ENCODE results near the gene CGB2.
"Not testable (repeated sequence)": the region's sequence is repeated elsewhere in the genome, so short reads cannot be mapped to it uniquely, and the experiment has no call there.

The CGB2 gene

DNA sequence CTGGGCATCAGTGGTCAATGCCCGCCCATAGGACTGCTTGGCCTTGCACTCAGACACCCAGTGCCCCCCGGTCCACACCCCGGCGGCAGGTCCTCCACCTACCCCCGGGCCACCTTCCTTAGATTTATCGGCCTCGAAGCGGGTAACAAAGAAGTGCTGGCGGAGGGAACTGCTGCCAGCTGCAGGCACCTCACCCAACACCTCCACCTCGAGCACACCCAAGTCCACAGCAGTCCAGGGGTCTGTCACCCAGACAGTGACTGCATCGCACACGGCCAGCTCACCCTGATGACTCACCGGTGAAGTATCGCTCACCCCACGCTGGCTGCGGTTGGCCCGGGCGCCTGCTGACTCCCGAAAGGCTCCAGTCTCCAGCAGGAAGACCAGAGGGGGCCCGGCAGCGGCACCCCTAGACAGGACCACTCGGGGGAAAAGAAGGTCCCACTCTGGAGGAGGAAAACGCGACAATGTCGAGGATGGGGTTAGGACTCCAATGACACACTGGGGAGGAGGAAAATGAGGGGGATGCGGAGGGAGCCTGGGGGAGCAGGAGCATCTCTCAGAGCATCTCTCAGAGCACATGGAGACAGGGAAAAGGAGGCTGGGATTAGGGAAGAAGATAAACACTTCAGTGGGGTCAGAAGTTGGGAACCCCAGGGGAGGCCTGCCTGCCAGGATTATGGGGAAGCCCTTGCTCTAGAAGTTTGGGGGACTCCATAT lies 7.0 kb downstream of the CGB2 start:
- DNase-seq, result not testable (repeated sequence)

DNA sequence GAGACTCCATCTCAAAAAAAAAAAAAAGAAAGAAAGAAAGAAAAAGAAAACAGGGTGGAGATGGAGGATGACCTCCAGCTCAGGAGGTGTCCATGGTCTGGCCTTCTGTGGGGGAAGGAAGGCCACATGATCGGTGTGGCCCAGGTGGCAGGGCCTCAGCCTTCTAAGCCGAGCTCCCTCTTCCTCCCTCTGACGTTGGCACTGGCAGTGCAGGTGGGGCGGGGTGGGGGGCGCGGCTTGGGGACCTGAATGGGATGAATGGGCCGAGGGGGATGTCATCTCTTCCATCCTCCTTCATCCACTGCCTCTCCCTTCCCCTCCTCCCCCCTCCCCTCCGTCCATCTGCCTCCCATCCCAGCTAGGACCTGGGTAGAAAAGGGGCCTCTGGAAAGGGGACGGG lies 8.0 kb downstream of the CGB2 start:
- DNase-seq, result not testable (repeated sequence)

DNA sequence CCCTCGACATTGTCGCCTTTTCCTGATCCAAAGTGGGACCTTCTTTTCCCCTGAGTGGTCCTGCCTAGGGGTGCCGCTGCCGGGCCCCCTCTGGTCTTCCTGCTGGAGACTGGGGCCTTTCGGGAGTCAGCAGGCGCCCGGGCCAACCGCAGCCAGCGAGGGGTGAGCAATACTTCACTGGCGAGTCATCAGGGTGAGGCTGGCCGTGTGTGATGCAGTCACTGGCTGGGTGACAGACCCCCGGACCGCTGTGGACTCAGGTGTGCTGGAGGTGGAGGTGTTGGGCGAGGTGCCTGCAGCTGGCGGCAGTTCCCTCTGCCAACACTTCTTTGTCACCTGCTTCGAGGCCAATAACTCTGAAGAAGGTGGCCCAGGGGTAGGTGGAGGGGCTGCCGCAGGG lies 10.5 kb downstream of the CGB2 start:
- no peak for DNase-seq

DNA sequence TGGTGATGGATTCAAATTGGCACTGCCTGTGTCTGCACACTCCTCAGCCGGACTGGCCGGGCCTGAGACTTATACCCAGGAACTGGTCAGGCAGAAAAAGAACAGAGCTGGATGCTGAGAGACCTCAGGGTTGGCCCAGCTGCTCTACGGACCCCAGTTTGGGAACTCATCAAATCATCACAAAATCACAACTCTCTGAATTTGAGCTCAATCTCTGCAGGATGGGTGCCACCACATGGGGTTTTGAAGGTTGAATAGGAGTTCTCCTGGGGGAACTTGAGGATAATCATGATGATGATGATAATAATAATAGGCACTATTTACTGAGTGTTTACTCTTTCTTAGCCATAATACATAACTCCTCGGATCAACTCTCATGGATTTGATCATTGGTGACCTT lies 11.0 kb downstream of the CGB2 start:
- not testable (repeated sequence) for DNase-seq

DNA sequence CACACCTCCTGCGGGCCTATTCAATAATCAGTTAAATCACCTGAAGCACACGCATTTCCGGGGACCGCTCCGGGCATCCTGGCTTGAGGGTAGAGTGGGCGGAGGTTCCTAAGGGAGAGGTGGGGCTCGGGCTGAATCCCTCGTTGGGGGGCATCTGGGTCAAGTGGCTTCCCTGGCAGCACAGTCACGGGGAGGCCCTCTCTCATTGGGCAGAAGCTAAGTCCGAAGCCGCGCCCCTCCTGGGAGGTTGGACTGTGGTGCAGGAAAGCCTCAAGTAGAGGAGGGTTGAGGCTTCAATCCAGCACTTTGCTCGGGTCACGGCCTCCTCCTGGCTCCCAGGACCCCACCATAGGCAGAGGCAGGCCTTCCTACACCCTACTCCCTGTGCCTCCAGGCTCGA lies 11.9 kb downstream of the CGB2 start, which contains the start of gene CGB5:
Gene CGB5, plus strand, starts transcription at position 301 of the 400 bp plus-strand sequence. CDS start 362 bp downstream, outside the sequence.
- not testable (repeated sequence) for DNase-seq

DNA sequence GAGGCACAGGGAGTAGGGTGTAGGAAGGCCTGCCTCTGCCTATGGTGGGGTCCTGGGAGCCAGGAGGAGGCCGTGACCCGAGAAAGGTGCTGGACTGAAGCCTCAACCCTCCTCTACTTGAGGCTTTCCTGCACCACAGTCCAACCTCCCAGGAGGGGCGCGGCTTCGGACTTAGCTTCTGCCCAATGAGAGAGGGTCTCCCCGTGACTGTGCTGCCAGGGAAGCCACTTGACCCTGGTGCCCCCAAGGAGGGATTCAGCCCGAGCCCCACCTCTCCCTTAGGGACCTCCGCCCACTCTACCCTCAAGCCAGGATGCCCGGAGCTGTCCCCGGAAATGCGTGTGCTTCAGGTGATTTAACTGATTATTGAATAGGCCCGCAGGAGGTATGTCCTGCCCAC lies 17.3 kb downstream of the CGB2 start, which contains the start of gene CGB8:
Gene CGB8, minus strand, starts transcription at position 101 of the 400 bp plus-strand sequence. CDS start 372 bp downstream, outside the sequence.
- not testable (repeated sequence) for DNase-seq

DNA sequence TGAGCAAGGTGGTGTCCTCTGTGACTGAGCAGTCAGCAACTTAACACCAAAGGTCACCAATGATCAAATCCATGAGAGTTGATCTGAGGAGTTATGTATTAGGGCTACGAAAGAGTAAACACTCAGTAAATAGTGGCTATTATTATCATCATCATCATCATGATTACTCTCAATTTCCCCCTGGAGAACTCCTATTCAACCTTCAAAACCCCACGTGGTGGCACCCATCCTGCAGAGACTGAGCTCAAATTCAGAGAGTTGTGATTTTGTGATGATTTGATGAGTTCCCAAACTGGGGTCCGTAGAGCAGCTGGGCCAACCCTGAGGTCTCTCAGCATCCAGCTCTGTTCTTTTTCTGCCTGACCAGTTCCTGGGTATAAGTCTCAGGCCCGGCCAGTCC lies 18.1 kb downstream of the CGB2 start:
- DNase-seq, result not testable (repeated sequence)

DNA sequence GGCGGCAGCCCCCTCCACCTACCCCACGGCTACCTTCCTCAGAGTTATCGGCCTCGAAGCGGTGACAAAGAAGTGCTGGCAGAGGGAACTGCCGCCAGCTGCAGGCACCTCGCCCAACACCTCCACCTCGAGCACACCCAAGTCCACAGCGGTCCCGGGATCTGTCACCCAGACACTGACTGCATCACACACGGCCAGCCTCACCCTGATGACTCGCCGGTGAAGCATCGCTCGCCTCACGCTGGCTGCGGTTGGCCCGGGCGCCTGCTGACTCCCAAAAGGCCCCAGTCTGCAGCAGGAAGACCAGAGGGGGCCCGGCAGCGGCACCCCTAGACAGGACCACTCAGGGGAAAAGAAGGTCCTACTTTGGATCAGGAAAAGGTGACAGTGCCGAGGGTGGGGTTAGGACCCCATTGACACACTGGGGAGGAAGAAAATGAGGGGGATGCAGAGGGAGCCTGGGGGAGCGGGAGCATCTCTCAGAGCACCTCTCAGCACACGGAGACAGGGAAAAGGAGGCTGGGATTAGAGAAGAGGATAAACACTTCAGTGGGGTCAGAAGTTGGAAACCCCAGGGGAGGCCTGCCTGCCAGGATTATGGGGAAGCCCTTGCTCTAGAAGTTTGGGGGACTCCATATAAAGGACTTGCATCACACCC lies 18.8 kb downstream of the CGB2 start:
- not testable (repeated sequence) for DNase-seq

DNA sequence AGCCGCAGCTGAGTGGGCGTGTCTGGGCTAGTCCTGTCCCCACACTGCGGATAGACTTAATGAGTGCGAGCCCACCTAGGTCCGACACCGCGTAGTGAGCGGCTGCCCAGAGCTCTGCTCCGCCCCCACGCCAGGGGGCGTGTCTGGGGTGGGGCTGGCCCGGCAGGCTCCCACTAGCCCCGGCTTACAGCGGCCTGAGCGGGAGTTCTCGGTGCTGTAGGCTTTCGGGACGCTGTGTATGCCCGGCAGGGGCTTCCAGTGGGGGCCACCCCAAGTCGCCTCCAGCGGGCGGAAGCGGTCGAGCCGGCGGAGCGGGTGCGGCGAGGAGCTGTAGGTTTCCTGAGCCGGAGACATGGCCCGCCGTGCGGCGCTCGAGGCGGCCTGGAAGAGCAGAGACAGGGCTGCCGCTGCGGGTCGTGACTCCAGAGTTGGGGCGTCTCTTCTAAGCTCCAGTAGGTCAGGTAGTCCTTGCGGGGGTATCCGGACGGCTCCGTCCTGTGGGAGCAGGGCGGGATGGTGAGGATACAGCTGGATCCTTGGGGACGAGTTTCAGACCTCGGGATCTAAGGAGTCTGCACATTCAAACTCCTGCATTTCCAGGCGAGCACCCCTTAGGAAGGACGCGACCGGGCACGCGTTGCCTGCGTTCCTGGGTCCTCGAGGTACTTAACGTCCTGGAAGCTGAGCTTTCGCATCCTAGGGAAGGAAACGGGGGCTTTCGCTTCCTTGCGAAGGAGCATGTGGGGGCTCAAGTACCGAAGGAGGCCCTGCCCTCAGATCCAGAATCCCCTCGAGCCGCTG lies 24.6 kb downstream of the CGB2 start:
- DNase-seq, result no peak

DNA sequence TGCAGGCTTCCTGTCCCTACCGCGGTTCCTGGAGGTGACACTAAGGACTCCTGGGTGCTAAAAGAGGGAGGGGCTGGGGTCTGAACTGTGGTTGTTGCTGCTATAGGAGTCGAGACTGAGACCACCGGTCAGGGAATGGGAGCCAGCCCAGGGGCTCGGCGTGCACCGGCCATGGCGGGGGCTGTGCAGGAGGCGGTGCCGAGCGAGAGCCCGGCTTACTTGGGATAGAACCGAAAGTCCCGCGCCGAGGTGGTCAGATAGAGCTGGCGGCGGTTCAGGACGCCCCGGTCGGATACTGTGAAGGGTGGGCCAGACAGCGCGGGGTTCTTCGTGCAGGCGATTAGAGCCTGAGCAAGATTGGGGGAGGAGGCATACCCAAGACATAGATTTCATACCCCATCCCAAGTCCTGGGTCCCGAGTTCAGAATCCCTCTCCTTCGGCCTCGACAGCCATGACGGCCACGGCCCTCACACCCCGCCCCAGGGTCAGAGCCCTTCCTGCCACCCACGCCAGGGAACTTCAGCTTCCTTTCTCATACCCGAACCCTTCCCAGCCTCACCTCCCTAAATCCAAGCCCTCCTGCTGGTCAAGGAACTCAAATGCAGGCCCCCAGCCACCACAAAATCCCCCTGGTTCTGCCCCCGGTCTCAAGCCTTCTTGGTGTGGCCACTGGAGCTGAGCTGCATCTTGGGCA lies 25.4 kb downstream of the CGB2 start:
- DNase-seq, result not testable (repeated sequence)

DNA sequence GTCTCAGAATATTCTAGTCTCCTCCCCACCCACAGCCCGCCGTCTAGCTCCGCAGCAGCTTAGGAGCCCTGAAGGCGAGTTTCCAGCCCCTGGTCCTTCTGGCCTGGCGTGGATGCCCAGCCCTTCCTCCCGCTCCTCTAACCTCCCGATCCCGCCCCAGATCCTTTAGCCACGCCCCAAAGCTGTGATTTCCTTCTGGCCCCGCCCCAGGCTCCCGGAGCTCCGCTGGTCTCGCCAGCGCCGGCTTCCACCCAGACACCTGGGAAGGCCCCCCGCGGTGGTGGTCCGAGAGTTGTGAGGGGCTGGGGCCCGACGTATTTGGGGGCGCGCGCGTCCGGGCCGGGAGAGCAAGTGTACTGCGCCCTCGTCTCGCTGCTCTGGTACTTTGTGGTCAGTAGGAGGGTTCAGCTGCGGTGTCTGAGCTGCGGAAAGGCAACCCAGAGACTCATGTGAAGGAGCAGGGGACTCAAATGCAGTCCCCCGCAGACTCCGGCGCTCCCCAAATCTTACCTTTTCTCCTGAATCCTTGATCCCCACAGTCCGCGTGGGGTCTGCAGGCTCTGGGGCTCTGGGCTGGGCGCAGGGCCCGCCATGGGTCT lies 26.0 kb downstream of the CGB2 start, which contains the start of gene CGB7:
Gene CGB7, minus strand, starts transcription at position 114 of the 599 bp plus-strand sequence. CDS start 2,374 bp downstream, outside the sequence.
- DNase-seq, result no peak

DNA sequence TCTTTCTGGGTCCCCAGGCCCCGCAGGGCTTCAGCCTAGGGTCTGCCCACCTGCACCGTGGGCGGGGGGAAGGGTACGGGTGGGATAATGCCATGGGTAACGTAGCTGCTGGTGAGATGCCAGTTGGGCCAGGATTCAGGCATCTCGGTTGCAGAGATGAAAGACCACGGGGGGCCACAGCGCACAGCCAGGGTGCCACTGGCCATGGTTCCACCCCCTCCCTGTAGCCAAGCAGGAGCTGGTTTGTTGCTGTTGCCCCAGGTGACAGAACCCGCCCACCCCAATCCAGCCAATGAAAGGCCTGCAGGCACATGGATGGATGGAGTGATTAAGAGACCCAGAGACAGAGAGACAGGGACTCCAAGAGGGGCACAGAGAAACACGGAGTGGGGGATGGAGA lies 26.9 kb downstream of the CGB2 start:
- DNase-seq, result no peak

DNA sequence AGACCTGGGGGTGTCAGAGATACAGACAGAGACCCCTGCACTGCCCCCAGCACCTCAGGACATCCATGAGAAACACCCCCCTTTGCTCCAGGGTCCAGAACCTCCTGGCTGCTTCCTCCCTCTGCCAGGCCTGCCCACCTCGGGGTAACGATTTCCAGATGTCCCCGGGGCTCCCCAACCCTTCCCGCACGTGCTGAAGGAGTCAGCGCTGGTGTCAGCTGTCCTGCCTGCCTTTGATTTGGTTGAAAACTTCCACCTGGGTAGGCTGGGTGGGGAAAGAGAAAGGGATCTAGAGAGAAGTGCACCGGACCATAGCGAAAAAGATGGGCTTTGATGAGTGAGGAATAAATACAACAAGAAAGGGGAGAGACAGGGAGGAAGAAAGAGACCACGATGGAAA lies 27.4 kb downstream of the CGB2 start:
- DNase-seq, result no peak

DNA sequence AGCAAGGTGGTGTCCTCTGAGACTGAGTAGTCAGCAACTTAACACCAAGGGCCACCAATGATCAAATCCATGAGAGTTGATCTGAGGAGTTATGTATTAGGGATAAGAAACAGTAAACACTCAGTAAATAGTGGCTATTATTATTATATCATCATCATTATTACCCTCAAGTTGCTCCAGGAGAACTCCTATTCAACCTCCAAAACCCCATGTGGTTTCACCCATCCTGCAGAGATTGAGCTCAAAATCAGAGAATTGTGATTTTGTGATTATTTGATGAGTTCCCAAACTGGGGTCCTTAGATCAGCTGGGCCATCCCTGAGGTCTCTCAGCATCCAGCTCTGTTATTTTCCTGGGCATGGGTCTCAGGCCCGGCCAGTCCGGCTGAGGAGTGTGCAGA lies 29.3 kb downstream of the CGB2 start:
- no peak for DNase-seq

DNA sequence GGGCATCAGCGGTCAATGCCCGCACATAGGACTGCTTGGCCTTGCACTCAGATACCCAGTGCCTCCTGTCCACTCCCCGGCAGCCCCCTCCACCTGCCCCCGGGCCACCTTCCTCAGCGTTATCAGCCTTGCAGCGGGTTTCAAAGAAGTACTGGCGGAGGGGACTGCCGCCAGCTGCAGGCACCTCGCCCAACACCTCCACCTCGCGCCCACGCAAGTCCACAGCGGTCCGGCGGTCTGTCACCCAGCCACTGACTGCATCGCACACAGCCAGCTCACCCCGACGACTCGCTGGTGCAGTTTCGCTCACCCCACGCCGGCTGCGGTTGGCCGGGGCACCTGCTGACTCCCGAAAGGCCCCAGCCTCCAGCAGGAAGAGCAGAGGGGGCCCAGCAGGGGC lies 29.8 kb downstream of the CGB2 start:
- DNase-seq, result no peak

DNA sequence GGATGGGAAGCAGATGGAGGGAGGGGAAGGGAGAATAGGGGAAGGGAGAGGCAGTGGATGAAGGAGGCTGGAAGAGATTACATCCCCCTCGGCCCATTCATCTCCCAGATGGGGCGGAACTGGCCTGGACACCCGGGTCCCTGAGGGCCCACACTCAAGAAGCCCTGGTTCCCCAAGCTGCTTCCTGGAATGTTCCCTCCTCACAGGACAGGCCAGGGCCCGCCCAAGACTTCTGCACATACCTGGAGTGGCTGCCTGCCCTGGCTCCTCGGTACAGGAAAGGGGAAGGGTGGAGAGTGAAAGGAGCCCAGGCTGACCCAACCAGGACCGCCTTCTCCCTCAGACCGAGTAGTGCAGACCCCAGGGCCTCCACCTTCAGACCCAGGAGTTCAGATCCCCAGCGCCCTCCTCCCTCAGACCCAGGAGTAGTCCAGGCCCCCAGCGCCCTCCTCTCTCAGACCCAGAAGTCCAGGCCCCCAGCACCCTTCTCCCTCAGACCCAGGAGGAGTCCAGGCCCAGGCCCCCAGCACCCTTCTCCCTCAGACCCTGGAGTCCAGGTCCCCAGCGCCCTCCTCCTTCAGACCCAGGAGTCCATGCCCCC lies 32.4 kb downstream of the CGB2 start:
- no peak for DNase-seq

DNA sequence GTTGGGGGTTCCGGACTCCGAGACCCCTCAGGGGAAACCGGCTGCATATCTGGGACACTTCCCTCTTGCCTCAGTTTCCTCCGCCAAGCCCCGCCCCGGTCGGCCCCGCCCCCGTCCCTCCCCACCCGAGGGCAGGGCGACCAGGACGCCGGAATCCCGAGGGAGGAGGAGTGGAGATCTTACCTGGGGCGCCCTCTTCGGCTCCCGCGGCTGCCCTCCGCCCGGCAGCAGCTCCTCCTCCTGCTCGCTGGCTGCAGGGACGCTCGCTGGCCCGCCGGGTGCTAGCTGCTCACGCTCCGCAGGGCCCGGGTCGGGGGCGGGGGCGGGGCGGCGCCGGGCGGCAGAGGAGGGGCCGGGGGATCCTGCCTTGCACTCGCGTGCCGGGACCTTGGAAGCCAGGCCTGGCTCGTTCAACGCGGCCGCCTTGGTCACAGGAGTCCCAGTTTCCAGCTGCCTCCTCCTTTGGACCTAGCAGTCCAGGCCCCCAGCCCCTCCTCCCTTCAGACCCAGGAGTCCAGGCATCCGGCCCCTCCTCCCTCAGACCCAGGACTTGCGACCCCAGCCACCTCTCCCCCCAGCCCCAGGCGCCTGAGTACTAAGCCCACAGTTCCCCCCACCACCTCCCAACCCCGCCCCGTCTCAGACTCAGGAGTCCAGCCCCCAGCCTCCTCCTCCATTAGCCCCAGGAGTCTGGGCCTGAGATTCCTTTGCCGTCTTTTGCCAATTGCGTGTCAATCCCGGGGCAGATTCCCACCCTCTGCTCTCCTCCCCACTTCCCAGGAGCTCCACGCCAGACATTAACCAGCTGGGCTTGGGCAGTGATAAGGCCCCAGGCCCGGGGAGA lies 33.3 kb downstream of the CGB2 start, which contains the start of gene NTF4:
Gene NTF4, minus strand, starts transcription at position 51 of the 844 bp plus-strand sequence. CDS start 2,821 bp downstream, outside the sequence.
- no peak for DNase-seq

DNA sequence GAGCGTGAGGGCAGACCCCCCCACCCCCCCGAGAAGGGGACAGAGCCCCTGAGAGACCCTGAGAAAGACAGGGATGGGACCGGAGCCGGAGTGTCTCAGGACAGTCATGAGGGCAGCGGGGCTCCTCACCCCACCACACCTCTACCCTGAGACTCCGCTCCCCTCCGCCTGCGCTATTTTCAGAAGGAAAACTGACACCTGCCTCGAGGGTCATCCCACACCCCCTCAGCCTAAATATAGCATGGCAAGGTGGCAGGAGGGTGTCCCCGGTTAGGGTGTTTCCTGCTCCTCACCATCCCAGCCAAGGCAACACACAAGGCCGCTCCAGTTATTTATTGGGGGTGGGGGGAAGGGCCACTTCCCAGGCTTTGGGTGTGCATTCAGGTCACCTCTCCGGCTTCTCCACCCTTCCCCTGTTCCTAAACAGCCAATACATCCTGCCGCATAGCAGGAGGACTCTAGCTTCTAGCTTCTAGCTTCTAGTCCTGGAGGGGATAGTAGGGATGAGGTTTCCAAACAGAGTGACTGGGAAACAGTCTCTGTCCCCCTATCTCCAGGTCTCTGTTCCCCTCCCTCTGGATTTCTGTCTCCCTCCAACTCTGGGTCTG lies 34.3 kb downstream of the CGB2 start:
- no peak for DNase-seq

DNA sequence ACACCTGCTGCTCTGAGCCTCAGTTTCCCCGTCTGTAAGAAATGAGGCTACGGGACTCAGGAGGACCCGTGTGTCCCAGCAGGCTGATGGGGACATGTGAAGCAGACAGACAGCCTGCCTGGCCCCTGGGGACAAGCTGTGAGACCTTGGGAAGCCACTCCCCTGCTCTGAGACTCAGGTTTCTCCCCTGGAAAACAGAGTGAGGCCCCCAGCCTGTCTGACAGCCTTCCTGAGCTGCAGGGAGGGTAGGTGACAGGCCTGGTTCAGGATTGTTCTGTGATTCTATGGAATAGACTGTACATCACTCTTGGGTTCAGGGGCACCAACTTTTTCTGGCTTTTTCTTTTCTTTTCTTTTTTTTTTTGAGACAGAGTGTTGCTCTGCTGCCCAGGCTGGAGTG lies 35.9 kb downstream of the CGB2 start:
- DNase-seq, result no peak

DNA sequence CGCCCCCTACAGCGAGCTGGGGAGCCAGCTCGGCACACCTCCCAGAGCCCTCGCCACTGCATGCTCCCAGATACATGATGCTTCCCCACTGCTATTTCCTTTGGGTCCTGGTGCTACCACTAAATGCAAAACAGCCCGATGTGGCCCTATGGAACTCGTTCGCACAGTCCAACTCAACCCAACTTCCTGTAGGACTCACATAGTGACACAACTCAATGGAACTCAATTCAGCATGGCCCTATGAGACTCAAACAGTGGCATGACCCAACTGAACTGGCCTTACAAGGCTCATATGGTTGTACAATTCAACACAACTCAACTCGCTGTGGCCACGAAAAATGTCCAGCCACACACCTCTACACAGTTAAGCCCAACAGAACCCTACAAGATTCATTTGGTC lies 37.3 kb downstream of the CGB2 start:
- no peak for DNase-seq
